Measurements from ENCODE around the gene FAM83C. TPM values are rescaled to one million over a fixed set of nuclear protein-coding genes. Genes with fewer than 3 reads are reported as not detected.
"Not testable (repeated sequence)": the region's sequence is repeated elsewhere in the genome, so short reads cannot be mapped to it uniquely, and the experiment has no call there.

The FAM83C gene
- total RNA-seq, 4 donors from 2014 or later: 54.4 to 85.7 (median 68.6) TPM

DNA sequence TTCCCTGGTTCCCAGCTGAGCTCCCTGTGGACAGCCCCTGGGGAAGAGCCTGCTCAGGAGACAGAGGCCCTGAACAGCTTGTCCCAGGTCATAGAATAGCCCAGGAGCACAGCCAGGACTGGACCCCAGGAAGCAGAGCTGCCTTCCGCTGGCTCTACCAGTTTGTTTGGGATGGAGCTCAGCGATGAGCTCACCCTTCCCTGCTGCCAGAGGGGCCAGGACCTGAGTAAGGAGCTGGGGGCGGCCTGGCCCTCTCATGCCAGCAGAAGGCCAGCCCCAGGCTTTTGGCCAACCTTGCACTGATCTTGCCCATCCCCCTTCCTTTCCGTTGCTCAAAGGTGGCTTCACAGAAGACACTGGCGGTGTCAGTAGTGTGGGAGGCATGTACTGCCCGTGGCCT lies 31.8 kb downstream of the FAM83C start:
- no peak for TF ChIP-seq POLR2A (IDR thresholded peaks at IDR 0.05)
- TF ChIP-seq, protein P1, sequence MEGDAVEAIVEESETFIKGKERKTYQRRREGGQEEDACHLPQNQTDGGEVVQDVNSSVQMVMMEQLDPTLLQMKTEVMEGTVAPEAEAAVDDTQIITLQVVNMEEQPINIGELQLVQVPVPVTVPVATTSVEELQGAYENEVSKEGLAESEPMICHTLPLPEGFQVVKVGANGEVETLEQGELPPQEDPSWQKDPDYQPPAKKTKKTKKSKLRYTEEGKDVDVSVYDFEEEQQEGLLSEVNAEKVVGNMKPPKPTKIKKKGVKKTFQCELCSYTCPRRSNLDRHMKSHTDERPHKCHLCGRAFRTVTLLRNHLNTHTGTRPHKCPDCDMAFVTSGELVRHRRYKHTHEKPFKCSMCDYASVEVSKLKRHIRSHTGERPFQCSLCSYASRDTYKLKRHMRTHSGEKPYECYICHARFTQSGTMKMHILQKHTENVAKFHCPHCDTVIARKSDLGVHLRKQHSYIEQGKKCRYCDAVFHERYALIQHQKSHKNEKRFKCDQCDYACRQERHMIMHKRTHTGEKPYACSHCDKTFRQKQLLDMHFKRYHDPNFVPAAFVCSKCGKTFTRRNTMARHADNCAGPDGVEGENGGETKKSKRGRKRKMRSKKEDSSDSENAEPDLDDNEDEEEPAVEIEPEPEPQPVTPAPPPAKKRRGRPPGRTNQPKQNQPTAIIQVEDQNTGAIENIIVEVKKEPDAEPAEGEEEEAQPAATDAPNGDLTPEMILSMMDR (IDR thresholded peaks at IDR 0.05): no peak
- H3K4me3 ChIP-seq (ENCODE audit: low read depth, poor library complexity, severe bottlenecking): no peak overlapping the region
- WGBS, 2 donors: 87 to 92% methylated on average over 6 of the region's 6 CpGs
- DNase-seq (ENCODE audit: low spot score in 2 of 2): no peak
- intact Hi-C loops (cut with DNase I; ENCODE audit: low total_unique reads): loop anchor here (10.0 kb wide), 1 partner anchor 116 kb away; the partner anchor contains the start of gene EDEM2

DNA sequence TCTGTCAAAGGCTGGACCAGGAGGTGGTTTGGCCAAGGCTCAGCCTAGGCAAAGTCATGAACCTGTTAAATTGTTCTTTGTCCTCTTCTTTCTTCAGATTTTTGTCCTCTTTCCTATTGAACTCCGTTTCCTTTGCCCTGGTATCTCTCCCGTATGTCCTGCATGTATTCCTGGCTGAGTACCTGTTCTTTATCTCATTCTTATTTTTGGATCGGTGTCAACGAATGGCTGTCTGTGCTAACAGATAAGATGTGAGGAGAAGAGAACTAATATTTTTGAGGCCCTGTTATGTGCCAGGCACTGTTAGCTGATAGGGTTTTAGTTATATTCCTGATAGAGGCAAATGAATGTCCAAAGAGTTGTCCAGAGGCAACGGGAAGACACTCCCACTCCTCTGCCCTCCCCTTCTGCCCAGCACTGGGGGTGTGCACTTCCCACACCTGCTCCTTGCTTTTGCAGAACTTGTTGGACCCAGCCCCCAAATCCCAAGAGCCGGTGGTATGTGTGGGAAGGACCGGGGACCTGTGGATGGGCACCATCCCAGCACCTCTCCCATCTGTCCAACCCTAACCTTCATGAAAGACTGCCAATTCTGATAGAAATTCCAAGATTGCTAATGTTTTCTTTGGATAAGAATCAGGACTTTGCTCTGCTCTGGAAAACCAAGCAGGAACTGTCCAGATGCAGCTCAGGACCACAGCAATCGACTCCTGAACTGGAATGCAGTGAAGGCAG lies 34.9 kb downstream of the FAM83C start:
- DNase-seq (ENCODE audit: low spot score in 2 of 2): no peak
- H3K4me3 ChIP-seq (ENCODE audit: low read depth, poor library complexity, severe bottlenecking): no peak overlapping the region
- intact Hi-C loops (cut with DNase I; ENCODE audit: low total_unique reads): no loop called here
- 71 to 73% methylated on average over 8 of the region's 8 CpGs for WGBS, 2 donors
- TF ChIP-seq POLR2A (IDR thresholded peaks at IDR 0.05): no peak
- TF ChIP-seq, protein P1 (IDR thresholded peaks at IDR 0.05): no peak

DNA sequence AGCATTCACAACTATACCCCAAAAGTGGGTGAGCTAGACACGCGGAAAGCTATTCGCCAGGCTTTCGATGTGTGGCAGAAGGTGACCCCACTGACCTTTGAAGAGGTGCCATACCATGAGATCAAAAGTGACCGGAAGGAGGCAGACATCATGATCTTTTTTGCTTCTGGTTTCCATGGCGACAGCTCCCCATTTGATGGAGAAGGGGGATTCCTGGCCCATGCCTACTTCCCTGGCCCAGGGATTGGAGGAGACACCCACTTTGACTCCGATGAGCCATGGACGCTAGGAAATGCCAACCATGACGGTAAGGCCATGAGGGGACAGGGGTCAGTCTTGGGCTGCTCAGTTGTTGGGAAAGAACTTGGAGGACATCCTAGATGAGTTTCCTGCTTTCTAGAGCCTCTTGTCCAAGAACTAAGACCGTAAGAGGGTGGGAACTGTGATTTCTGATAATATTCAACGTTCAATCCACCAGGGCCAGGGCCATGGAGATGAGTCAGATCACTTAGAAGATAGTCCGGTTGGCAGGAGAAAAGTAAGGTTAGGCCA lies 37.7 kb downstream of the FAM83C start:
- no peak overlapping the region for H3K4me3 ChIP-seq (ENCODE audit: low read depth, poor library complexity, severe bottlenecking)
- WGBS, 2 donors: 92 to 94% methylated on average over 12 of the region's 12 CpGs
- TF ChIP-seq, protein P1 (IDR thresholded peaks at IDR 0.05): no peak
- no peak for TF ChIP-seq POLR2A (IDR thresholded peaks at IDR 0.05)
- intact Hi-C loops (cut with DNase I; ENCODE audit: low total_unique reads): no loop called here
- no peak for DNase-seq (ENCODE audit: low spot score in 2 of 2)

DNA sequence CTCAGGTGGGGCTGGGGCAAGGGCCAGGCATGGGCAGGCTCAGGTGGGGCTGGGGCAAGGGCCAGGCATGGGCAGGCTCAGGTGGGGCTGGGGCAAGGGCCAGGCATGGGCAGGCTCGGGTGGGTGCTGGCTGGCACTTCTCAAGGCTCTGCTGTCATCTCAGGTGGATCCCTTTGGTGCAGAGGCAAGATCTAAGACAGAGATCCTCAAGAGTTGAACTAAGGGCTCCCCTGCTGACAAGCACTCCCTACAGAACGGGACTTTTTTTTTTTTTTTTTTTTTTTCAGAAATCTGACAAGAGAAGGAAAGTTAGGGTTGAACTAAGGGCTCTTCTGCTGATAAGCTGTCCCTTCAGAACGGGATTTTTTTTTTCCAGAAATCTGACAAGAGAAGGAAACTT lies 39.2 kb downstream of the FAM83C start:
- intact Hi-C loops (cut with DNase I; ENCODE audit: low total_unique reads): no loop called here
- TF ChIP-seq POLR2A (IDR thresholded peaks at IDR 0.05): no peak
- TF ChIP-seq, protein P1 (IDR thresholded peaks at IDR 0.05): no peak
- DNase-seq (ENCODE audit: low spot score in 2 of 2): no peak
- WGBS, 2 donors: 60 to 68% methylated on average over 3 of the region's 3 CpGs
- H3K4me3 ChIP-seq (ENCODE audit: low read depth, poor library complexity, severe bottlenecking): no peak overlapping the region

DNA sequence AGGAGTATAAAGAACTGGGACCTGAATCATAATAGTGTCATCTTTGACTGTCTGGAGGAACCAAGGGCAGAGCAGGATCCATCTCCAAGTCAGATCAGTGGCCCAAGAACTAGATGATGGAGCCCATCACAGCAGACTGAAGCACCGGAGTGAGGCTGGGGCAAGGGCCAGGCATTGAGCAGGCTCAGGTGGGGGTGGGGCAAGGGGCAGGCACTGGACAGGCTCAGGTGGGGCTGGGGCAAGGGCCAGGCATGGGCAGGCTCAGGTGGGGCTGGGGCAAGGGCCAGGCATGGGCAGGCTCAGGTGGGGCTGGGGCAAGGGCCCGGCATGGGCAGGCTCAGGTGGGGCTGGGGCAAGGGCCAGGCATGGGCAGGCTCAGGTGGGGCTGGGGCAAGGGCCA lies 39.6 kb downstream of the FAM83C start:
- H3K4me3 ChIP-seq (ENCODE audit: low read depth, poor library complexity, severe bottlenecking); intact Hi-C loops (cut with DNase I; ENCODE audit: low total_unique reads); DNase-seq (ENCODE audit: low spot score in 2 of 2): not testable (repeated sequence)
- WGBS, 2 donors: 94 to 100% methylated on average over 2 of the region's 2 CpGs

DNA sequence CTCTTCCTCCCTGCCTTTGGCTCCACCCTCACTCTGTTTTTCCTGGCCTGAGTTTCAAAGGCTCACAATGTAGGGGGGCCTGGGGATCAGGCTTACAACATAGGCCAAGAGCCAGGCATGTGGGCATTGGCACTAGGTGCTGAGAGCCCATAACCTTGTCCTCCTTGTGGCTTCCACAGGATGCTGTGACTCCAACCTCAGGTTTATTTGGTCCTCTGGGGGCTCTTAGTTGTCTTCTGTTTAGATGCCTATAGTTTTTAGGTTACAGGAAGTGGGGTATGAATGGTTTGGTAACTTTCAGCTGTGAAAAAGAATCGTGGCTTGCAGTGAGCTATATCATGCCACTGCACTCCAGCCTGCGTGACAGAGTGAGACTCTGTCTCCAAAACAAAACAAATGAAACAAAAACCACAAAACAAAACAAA lies 40.2 kb downstream of the FAM83C start:
- no peak for DNase-seq (ENCODE audit: low spot score in 2 of 2)
- TF ChIP-seq POLR2A (IDR thresholded peaks at IDR 0.05): no peak
- TF ChIP-seq, protein P1 (IDR thresholded peaks at IDR 0.05): no peak
- no peak overlapping the region for H3K4me3 ChIP-seq (ENCODE audit: low read depth, poor library complexity, severe bottlenecking)
- intact Hi-C loops (cut with DNase I; ENCODE audit: low total_unique reads): no loop called here
- WGBS, 2 donors: 61 to 83% methylated on average over 2 of the region's 2 CpGs
